Measurements from ENCODE around the gene PATL1.

The PATL1 gene

GRCh38 chr11:59643390-59643789 lies 25.4 kb downstream of the PATL1 start (continued):
- no peak for TF ChIP-seq ZNF221 (tag by site-specific recombination; IDR thresholded peaks at IDR 0.05; ENCODE audit: borderline replicate concordance)
- no peak for TF ChIP-seq ZFHX2 (tag by site-specific recombination; conservative IDR thresholded peaks at IDR 0.05)
- TF ChIP-seq ZNF76 (tag by site-specific recombination; IDR thresholded peaks at IDR 0.05; ENCODE audit: borderline replicate concordance, low read depth), result no peak

GRCh38 chr11:59641156-59641555 lies 27.7 kb downstream of the PATL1 start:
- ChIA-PET POLR2A (no interaction called here), CTCF (interaction anchor here (0.6 kb wide), 1 partner anchor 108 kb away, joined by 3 read pairs; no protein-coding TSS in a partner anchor)
- Histone ChIP-seq H3K4me3 (ENCODE audit: low read depth, low read length) (no peak overlapping the region), H3K9me3 (ENCODE audit: control insufficient read depth, insufficient read depth, low read depth, low read length) (no peaks in the 10 kb centered on the region), H3K4me1 (ENCODE audit: control insufficient read depth, insufficient read depth, low read length) (no peaks in the 10 kb centered on the region), H3K27ac (ENCODE audit: extremely low read depth, low read depth, low read length) (no peak overlapping the region), H3K36me3 (ENCODE audit: control insufficient read depth in 2 of 2, insufficient read depth in 1 of 2, low read length in 2 of 2) (peaks cover 27 to 86% of the 10 kb centered on the region in 2 experiments)
- TF ChIP-seq ZNF311 (tag by site-specific recombination; IDR thresholded peaks at IDR 0.05; ENCODE audit: borderline replicate concordance) (no peak), ZNF660 (tag by site-specific recombination; IDR thresholded peaks at IDR 0.05) (no peak), ZNF704 (tag by site-specific recombination; IDR thresholded peaks at IDR 0.05) (no peak), ZNF280C (tag by site-specific recombination; IDR thresholded peaks at IDR 0.05) (no peak), GLIS2 (tag by site-specific recombination; IDR thresholded peaks at IDR 0.05) (no peak), ZNF394 (tag by site-specific recombination; IDR thresholded peaks at IDR 0.05; ENCODE audit: borderline replicate concordance) (no peak), ZSCAN18 (tag by site-specific recombination; IDR thresholded peaks at IDR 0.05) (no peak), ZNF792 (tag by site-specific recombination; IDR thresholded peaks at IDR 0.05) (no peak), WT1 (tag by site-specific recombination; IDR thresholded peaks at IDR 0.05) (no peak), ZNF138 (tag by site-specific recombination; IDR thresholded peaks at IDR 0.05; ENCODE audit: borderline replicate concordance) (no peak), ZNF639 (tag by site-specific recombination; IDR thresholded peaks at IDR 0.05) (no peak), ZNF416 (tag by site-specific recombination; IDR thresholded peaks at IDR 0.05) (no peak)

- POLR2A ChIA-PET, result no interaction called here
- Histone ChIP-seq H3K36me3 (ENCODE audit: control insufficient read depth in 2 of 2, insufficient read depth in 1 of 2, low read length in 2 of 2) (peaks cover under 1% of the 10 kb centered on the region in 2 experiments; a peak in 2 of 3 replicates), H3K9me3 (ENCODE audit: control insufficient read depth, insufficient read depth, low read depth, low read length) (no peaks in the 10 kb centered on the region), H3K4me3 (ENCODE audit: low read depth, low read length) (no peak overlapping the region), H3K4me1 (ENCODE audit: control insufficient read depth, insufficient read depth, low read length) (no peaks in the 10 kb centered on the region), H3K27ac (ENCODE audit: extremely low read depth, low read depth, low read length) (no peak overlapping the region)
- CTCF ChIA-PET, result no interaction called here
- TF ChIP-seq WT1 (tag by site-specific recombination; IDR thresholded peaks at IDR 0.05) (no peak), ZNF26 (tag by site-specific recombination; IDR thresholded peaks at IDR 0.05) (no peak), ZNF660 (tag by site-specific recombination; IDR thresholded peaks at IDR 0.05) (no peak), ZIC2 (tag by site-specific recombination; IDR thresholded peaks at IDR 0.05) (no peak), BCL6B (tag by site-specific recombination; IDR thresholded peaks at IDR 0.05) (no peak), ZNF214 (tag by site-specific recombination; IDR thresholded peaks at IDR 0.05; ENCODE audit: borderline replicate concordance) (no peak), CTCF (tag by site-specific recombination; IDR thresholded peaks at IDR 0.05) (no peak), ZNF10 (tag by site-specific recombination; IDR thresholded peaks at IDR 0.05) (no peak), ZNF473 (tag by site-specific recombination; IDR thresholded peaks at IDR 0.05) (no peak), HOXA7 (CRISPR knock-in tag; IDR thresholded peaks at IDR 0.05; ENCODE audit: borderline replicate concordance) (no peak)
Measured at GRCh38 chr11:59630493-59630892, 38.3 kb downstream of the PATL1 start.

Data from HEK293 (cell line).